Activated naive CD4-positive, alpha-beta T cell treated with anti-CD3 and anti-CD28 coated beads, Interleukin-2, amount 50 U/mL, for 72 hours (primary cell): ENCODE measurements around the gene ATP13A5. TPM values are rescaled to one million over a fixed set of nuclear protein-coding genes. Genes with fewer than 3 reads are reported as not detected.

ENCODE experiments used
- ATAC-seq, 2 donors: fragments of 150-1000 bp; cut with Tn5 transposase; 2 replicates each; pipeline ENCODE4 v1.10.0; 2021; ENCODE audit warnings: mild to moderate bottlenecking in 2 of 2, moderate library complexity in 2 of 2
- DNase-seq, 2 donors: peaks; one replicate each; pipeline ENCODE4 v3.0.0; 2021 to 2022; ENCODE audit warnings: low spot score in 2 of 2
- H3K27ac Mint-ChIP-seq, 2 donors: one replicate each; pipeline ENCODE4 v1.8.0; 2022; ENCODE audit warnings: mild to moderate bottlenecking in 2 of 2, mixed read lengths in 2 of 2
- H3K36me3 Mint-ChIP-seq, 2 donors: one replicate each; pipeline ENCODE4 v1.8.0; 2022; ENCODE audit warnings: mixed read lengths in 2 of 2
- H3K9me3 Mint-ChIP-seq, 2 donors: one replicate each; pipeline ENCODE4 v1.8.0; 2022; ENCODE audit warnings: mixed read lengths in 2 of 2
- total RNA-seq, 2 donors: library from RNA; stranded (reverse); gene quantifications; one replicate each; pipeline ENCODE4 v1.2.3, GENCODE V29; 2022

ATP13A5 gene
- total RNA-seq, 2 donors from 2014 or later = not detected

- Mint-ChIP-seq H3K27ac (no peak overlapping the region), H3K36me3 (no peaks in the 10 kb centered on the region), H3K9me3 (no peaks in the 10 kb centered on the region)
- no peak for DNase-seq
- ATAC-seq = no peak
Measured at GRCh38 chr3:193357291-193357690, 21.3 kb downstream of the ATP13A5 start.

- no peak for ATAC-seq
- H3K36me3 Mint-ChIP-seq = no peaks in the 10 kb centered on the region
- H3K27ac Mint-ChIP-seq = no peak overlapping the region
- no peak for DNase-seq
- no peaks in the 10 kb centered on the region for H3K9me3 Mint-ChIP-seq
Measured at GRCh38 chr3:193354423-193354822, 24.1 kb downstream of the ATP13A5 start.

GRCh38 chr3:193350744-193351143 is 27.8 kb downstream of the ATP13A5 start:
- H3K9me3 Mint-ChIP-seq = no peaks in the 10 kb centered on the region
- no peak overlapping the region for H3K27ac Mint-ChIP-seq
- H3K36me3 Mint-ChIP-seq = no peaks in the 10 kb centered on the region
- DNase-seq (no peak), ATAC-seq (no peak)

- DNase-seq (no peak), ATAC-seq (no peak)
- Mint-ChIP-seq H3K27ac (no peak overlapping the region), H3K9me3 (no peaks in the 10 kb centered on the region), H3K36me3 (no peaks in the 10 kb centered on the region)
Measured at GRCh38 chr3:193348686-193349085, 29.9 kb downstream of the ATP13A5 start.

GRCh38 chr3:193347521-193348501 is 30.7 kb downstream of the ATP13A5 start:
- Mint-ChIP-seq H3K27ac (no peak overlapping the region), H3K36me3 (no peaks in the 10 kb centered on the region), H3K9me3 (no peaks in the 10 kb centered on the region)
- DNase-seq (no peak), ATAC-seq (no peak)

GRCh38 chr3:193346259-193346658 is 32.3 kb downstream of the ATP13A5 start:
- DNase-seq (no peak), ATAC-seq (no peak)
- Mint-ChIP-seq H3K27ac (no peak overlapping the region), H3K9me3 (no peaks in the 10 kb centered on the region), H3K36me3 (no peaks in the 10 kb centered on the region)

GRCh38 chr3:193345431-193345830 is 33.1 kb downstream of the ATP13A5 start:
- ATAC-seq (no peak), DNase-seq (no peak)
- Mint-ChIP-seq H3K9me3 (no peaks in the 10 kb centered on the region), H3K36me3 (no peaks in the 10 kb centered on the region), H3K27ac (no peak overlapping the region)

GRCh38 chr3:193344486-193344885 is 34.1 kb downstream of the ATP13A5 start:
- Mint-ChIP-seq H3K27ac (no peak overlapping the region), H3K36me3 (no peaks in the 10 kb centered on the region), H3K9me3 (no peaks in the 10 kb centered on the region)
- DNase-seq (no peak), ATAC-seq (no peak)

GRCh38 chr3:193343726-193344222 is 34.8 kb downstream of the ATP13A5 start:
- Mint-ChIP-seq H3K27ac (no peak overlapping the region), H3K36me3 (no peaks in the 10 kb centered on the region), H3K9me3 (no peaks in the 10 kb centered on the region)
- ATAC-seq = no peak
- no peak for DNase-seq

GRCh38 chr3:193342551-193342950 is 36.0 kb downstream of the ATP13A5 start:
- no peak overlapping the region for H3K27ac Mint-ChIP-seq
- H3K36me3 Mint-ChIP-seq = no peaks in the 10 kb centered on the region

GRCh38 chr3:193335031-193335430 is 43.5 kb downstream of the ATP13A5 start:
- H3K9me3 Mint-ChIP-seq = peaks cover 0 to under 1% of the 10 kb centered on the region in 2 donors
- H3K27ac Mint-ChIP-seq = no peak overlapping the region
- no peaks in the 10 kb centered on the region for H3K36me3 Mint-ChIP-seq
- no peak for DNase-seq
- no peak for ATAC-seq

More at GRCh38 chr3:193342551-193342950, 36.0 kb downstream of the ATP13A5 start:
- no peak for DNase-seq
- no peak for ATAC-seq
- H3K9me3 Mint-ChIP-seq = no peaks in the 10 kb centered on the region

- H3K36me3 Mint-ChIP-seq = no peaks in the 10 kb centered on the region
- H3K27ac Mint-ChIP-seq = no peak overlapping the region
- ATAC-seq = no peak
- peaks cover 0 to 3% of the 10 kb centered on the region in 2 donors for H3K9me3 Mint-ChIP-seq
- DNase-seq = no peak
Measured at GRCh38 chr3:193333229-193333628, 45.3 kb downstream of the ATP13A5 start.

GRCh38 chr3:193330555-193331204 is 47.9 kb downstream of the ATP13A5 start:
- ATAC-seq (no peak), DNase-seq (no peak)
- Mint-ChIP-seq H3K27ac (no peak overlapping the region), H3K9me3 (peaks cover 0 to 3% of the 10 kb centered on the region in 2 donors), H3K36me3 (no peaks in the 10 kb centered on the region)

GRCh38 chr3:193317682-193318300 is 60.8 kb downstream of the ATP13A5 start:
- Mint-ChIP-seq H3K27ac (no peak overlapping the region), H3K36me3 (no peaks in the 10 kb centered on the region), H3K9me3 (no peaks in the 10 kb centered on the region)
- DNase-seq = no peak
- ATAC-seq = no peak

GRCh38 chr3:193314161-193314560 is 64.4 kb downstream of the ATP13A5 start:
- ATAC-seq = no peak
- DNase-seq = no peak
- no peaks in the 10 kb centered on the region for H3K36me3 Mint-ChIP-seq

GRCh38 chr3:193313061-193313958 is 65.2 kb downstream of the ATP13A5 start:
- DNase-seq (no peak), ATAC-seq (no peak)

More at GRCh38 chr3:193314161-193314560, 64.4 kb downstream of the ATP13A5 start:
- no peaks in the 10 kb centered on the region for H3K9me3 Mint-ChIP-seq
- H3K27ac Mint-ChIP-seq = no peak overlapping the region

More at GRCh38 chr3:193313061-193313958, 65.2 kb downstream of the ATP13A5 start:
- H3K36me3 Mint-ChIP-seq = no peaks in the 10 kb centered on the region
- H3K27ac Mint-ChIP-seq = no peak overlapping the region
- H3K9me3 Mint-ChIP-seq = no peaks in the 10 kb centered on the region
